Skin epidermis (tissue), 12 donors: ENCODE data around the gene MYL2.
"Not testable (repeated sequence)": the region's sequence is repeated elsewhere in the genome, so short reads cannot be mapped to it uniquely, and the experiment has no call there.

Experiments
- H3K27ac ChIP-seq, 21 experiments: fragments of 200-600 bp; sonication (generic) in 11 of 21; one replicate each; pipeline ENCODE4 v1.5.0; 2020; ENCODE audit warnings: mild to moderate bottlenecking in 3 of 21, inconsistent platforms in 2 of 21, moderate library complexity in 2 of 21
- H3K4me3 ChIP-seq, 7 experiments: fragments of 200-600 bp; sonication (generic) in 2 of 7; one replicate each; pipeline ENCODE4 v1.5.0; 2020; ENCODE audit warnings: inconsistent platforms in 2 of 7, mild to moderate bottlenecking in 2 of 7, moderate library complexity in 1 of 7

Gene MYL2, protein sequence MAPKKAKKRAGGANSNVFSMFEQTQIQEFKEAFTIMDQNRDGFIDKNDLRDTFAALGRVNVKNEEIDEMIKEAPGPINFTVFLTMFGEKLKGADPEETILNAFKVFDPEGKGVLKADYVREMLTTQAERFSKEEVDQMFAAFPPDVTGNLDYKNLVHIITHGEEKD

DNA sequence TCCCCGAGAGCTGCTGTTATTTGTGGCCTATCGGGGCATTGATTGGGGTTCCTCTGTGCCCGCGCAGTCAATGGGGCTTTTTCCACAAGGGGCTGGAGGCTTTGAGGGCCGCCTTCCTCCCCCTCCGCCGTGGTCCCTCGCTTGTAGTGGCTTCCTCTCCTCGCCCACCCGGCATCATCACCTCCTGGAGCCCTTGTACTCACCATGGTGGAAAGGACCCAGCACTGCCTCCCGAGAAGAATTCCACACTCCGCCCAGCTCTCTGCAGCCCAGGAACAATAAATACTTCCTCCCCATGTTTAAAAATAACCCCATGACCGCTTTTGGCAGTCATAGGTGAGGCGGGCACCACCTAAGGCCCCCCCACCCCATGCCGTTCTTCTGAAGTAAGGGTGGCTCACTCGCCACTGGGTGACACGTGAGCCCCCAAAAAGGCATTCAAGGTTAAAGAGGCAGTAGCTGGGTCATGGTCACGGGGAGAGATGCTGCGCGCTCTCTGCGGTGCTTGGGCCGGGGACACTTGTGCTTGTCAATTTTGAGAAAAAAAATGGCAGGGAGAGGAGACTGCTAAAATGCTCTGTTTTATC, at the start of gene MYL2:
Gene MYL2 (minus strand): TSS at position 256 of the 587 bp plus-strand sequence. CDS start 50 bp downstream, at position 206.
- Histone ChIP-seq H3K27ac (no peak within 1 kb of the TSS), H3K4me3 (no peak within 1 kb of the TSS)

DNA sequence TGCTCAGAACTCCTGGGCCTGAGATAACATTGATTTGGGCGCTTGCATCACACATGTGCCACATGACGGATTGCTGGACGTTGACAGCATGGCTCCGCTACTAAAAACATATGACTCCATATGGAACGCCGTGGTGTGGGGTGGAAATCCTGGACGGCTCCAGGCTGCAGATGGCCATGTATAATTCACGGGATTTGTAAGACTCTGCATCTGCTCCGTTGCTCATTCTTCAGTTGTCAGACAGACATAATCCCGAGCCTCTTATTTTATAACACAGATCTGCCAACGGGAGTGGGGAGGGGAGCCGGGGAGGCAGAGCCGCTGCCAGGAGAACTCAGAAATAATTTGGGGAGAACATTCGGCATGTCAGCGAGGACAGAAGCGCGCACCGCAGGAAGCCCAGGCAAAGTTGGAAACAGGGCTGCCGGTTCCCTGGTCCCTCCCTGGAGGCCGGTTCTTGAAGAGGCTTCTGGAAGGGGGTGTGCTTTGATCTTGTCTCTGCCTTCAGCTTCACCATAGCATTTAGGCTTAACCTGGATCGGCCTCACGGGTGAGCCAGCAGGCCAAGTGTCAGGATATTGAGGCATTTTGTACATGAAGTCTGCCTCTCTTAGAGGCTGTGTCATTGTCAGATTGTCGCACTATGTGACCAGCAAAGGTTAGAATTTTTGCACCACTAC, 45.8 kb upstream of the MYL2 start:
- H3K27ac ChIP-seq, result no peak overlapping the region
- no peak overlapping the region for H3K4me3 ChIP-seq

DNA sequence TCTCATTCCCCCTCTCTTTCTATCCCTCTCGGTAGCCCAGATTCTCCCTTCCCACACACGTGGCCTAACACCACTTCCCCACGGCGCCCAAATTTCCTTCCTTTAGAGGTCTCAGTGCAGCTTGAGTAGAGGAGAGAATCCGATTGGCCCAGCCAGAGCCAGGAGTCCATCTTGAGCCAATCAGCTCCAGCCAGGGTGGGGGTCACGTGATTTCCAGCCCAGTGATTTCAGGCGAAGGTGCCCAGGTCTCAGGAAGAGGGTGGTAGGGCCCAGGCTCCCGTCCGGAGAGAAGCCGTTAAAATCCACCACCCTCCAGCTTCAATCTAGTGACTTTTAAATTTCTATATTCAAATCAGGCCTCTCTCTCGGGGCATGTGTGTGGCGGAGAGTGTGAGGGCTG, 45.2 kb upstream of the MYL2 start:
- no peak overlapping the region for H3K4me3 ChIP-seq
- H3K27ac ChIP-seq, result no peak overlapping the region

DNA sequence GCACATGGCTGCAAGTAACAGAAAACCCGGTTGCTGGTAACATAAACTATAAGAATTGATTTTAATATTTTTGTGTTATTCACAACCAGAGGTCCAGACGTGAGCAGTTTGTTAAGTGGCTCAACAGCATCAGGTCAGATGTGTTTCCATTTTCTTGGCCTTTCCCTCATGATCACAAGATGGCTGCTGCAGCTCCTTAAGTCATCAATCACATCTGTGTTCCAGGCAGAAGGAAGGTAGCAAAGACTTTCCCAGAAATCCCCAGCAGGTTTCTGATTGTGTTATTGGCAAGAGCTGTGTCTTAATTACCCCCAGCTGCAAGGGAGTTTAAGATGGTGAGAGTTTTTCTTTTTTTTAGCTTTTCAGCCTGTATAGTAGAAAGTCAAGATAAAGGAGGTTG, 40.4 kb upstream of the MYL2 start:
- Histone ChIP-seq H3K27ac (no peak overlapping the region), H3K4me3 (no peak overlapping the region)

DNA sequence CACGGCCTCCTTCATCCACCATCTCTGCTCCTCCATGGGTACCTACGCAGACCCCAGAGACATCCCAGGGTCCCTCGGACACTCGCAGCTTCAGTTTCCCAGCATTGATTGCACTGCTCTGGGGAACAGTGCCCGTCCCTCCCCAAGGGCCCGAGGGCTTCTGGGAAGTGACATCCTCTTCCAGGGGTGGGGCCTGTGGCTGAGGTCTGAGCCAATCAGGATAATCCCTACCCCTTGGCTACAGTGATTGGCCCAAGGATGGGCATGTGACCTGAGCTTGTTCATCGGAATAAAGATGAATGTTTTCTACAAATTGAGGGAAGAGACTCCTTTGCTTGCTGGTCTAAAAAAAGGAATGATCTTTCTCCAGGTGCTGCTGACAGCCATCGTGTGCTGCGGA, 37.3 kb upstream of the MYL2 start:
- Histone ChIP-seq H3K27ac (no peak overlapping the region), H3K4me3 (no peak overlapping the region)

DNA sequence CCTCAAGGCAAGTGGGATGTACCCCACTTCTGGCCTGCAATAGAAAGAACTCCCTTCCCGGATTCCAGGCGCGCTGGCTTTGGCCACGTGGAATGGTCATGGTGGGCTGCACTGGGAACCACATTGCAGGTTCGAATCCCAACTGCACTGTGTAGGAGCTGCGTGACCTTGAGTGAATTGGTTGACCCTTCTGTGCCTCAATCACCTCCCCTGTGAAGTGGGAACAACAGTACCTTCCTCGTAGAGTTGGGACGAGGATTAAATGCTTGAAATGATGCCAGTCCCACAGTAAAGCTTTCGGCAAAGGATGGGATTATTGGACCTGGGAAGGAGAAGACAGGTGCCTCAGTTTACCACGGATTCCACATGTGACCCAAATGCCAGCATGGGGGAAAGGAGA, 36.8 kb upstream of the MYL2 start:
- Histone ChIP-seq H3K27ac (no peak overlapping the region), H3K4me3 (no peak overlapping the region)

DNA sequence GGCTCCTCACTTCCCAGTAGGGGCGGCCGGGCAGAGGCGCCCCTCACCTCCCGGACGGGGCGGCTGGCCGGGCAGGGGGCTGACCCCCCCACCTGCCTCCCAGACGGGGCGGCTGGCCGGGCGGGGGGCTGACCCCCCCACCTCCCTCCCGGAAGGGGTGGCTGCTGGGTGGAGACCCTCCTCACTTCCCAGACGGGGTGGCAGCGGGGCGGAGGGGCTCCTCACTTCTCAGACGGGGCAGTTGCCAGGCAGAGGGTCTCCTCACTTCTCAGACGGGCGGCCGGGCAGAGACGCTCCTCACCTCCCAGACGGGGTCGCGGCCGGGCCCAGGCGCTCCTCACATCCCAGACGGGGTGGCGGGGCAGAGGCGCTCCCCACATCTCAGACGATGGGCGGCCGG, 30.5 kb upstream of the MYL2 start:
- not testable (repeated sequence) for H3K27ac ChIP-seq, H3K4me3 ChIP-seq

DNA sequence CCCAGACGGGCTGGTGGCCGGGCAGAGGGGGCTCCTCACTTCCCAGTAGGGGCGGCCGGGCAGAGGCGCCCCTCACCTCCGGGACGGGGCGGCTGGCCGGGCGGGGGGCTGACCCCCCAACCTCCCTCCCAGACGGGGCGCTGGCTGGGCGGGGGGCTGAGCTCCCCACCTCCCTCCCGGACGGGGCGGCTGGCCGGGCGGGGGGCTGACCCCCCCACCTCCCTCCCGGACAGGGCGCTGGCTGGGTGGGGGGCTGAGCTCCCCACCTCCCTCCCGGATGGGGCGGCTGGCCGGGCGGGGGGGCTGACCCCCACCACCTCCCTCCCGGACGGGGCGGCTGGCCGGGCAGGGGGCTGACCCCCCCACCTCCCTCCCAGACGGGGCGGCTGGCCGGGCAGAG, 30.1 kb upstream of the MYL2 start:
- H3K27ac ChIP-seq, H3K4me3 ChIP-seq: not testable (repeated sequence)

DNA sequence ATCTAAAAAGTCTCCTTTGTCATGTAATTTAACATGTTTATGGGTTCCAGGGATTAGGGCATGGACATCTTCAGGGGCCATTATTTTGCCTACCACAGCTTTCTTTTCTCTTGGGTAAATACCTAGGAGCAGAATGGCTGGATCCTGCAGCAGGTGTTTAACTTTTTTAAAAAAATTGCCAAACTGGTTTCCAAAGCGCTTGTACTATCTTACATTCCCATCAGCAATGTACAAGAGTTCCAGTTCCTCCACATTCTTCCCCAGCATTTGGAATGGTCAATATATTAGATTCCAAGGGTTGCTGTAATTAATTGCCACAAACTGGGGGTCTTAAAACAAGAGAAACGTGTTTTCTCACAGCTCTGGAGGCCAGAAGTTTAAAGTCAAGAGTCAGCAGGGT, 27.7 kb upstream of the MYL2 start:
- Histone ChIP-seq H3K4me3 (no peak overlapping the region), H3K27ac (no peak overlapping the region)

DNA sequence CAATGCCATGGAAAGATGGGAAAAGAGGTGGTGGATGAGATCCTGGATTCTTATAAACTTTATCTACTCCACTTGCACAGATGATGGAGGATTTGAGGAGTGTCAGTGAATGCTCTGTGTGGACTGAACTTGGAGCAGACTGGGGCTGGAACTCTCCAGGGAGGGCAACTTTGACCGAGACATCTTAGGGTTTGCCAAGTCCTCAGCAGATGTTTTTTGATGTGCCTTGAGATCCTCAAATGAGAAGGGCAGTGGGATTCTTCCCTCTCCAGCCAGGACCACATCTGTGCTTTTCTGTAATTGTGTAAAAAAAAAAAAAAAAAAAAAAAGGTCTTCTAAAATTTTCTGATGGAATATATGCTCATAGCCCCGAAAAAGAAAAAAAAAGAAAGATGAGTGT, 23.0 kb upstream of the MYL2 start:
- Histone ChIP-seq H3K4me3 (no peak overlapping the region), H3K27ac (no peak overlapping the region)

DNA sequence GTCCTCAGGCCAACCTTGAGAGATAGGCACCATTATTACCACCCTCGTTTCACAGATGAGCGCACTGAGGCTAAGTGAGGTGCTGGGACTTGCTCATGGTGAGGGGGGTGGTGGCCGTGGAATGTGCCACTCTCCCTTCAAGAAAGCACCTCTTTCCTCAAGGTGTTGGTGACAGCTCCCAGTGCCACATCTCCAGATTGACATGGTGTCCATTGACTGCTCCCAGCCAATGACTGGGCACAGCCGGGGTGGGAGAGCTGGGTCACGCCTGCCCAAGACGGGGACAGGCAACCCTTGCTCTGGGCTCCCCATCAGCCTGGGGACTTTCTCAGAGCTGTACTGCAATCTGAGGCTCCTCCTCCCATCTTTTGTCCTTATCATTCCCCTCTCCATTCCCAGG, 21.0 kb upstream of the MYL2 start:
- H3K27ac ChIP-seq, result no peak overlapping the region

DNA sequence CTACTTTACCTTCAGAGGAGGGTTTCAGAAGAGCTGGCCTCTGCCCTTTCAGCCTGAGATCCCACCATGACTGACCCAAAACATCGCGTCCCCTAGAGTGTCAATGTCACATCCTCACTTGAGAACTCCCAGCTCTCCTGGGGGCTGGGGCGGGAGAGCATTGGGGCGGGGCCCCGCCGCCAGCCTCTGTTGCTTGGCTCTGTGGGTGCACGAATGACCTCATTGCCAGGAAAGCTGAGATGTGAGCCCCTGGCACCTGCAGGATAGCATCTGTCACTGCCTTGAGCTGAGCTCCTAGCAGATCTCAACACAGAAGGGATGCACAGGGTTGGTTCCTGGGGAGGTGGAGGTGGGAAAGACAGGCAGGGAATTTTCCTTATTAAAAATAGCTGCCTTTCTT, 20.6 kb upstream of the MYL2 start:
- no peak overlapping the region for H3K4me3 ChIP-seq
- no peak overlapping the region for H3K27ac ChIP-seq

More for the DNA sequence above, 21.0 kb upstream of the MYL2 start:
- no peak overlapping the region for H3K4me3 ChIP-seq

DNA sequence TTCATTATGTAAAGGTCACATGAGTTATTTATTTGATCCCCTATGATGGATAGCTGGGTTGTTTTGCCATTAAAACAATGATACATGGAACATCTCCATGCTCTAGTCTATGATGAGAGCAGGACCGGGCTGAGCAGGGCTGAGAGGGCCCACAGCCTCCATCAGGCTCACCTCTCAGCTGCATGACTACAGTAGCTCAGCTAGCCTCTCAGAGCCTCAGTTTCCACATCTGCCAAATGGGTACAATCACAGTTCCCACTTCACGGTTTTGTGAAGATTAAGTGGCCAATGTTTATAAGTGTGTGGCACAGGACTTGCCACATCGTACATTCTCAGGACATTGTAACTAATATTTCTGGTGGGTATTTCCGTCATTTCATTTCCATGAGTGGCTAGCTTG, 19.9 kb upstream of the MYL2 start:
- Histone ChIP-seq H3K27ac (no peak overlapping the region), H3K4me3 (no peak overlapping the region)

DNA sequence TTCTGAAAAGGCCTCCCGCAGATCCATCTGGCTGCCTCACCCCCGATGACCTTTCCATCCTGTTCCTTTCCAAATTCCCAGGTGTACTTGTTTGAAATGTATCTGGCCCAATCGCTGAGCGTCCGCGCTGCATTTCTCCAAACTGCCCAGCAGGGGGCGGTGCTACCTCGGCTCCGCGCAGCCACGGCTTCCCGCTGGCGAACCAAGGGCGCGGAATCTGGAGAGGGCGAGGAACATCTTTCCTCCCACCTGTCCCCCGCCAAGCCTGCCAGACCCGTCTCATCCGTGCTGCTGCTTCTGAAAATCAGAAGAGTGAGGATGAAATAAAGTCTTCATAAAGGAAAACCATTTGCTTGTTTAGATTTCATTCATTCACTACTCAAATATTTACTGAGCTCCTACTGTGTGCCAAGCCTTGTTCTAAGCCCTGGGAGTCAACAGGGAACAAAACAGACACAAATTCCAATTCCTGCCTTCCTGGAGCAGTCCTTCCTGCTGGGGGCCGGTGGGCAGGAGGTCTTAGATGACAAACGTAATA, 16.8 kb upstream of the MYL2 start:
- Histone ChIP-seq H3K27ac (no peak overlapping the region), H3K4me3 (no peak overlapping the region)

DNA sequence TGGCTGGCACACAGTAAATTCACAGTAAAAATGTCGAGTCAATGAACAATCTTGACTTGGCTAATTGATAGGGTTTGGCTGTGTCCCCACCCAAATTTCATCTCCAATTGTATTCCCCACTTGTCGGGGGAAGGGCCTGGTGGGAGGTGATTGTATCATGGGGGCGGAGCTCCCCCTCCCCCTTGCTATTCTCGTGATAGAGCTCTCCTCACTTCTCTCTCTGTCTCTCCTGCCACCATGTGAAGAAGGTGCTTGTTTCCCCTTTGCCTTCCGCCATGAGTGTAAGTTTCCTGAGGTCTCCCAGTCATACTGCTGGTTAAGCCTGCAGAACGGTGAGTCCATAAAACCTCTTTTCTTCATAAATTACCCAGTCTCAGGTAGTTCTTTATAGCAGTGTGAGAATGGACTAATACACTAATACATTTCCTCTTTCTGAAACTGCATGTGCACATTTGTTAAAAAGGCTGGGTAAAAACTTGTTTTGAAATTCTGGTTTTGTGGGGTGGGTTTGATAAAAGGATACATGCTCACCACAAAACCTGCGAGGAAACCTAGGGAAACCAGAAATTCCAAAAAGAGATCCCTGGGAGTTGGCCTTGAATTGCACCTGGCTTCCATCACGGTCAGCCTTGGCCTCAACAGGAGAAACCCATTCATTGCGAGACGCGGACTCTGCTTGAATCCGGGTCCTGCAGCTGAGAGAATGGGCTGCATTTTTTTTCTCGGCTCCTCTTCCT, 16.2 kb upstream of the MYL2 start:
- Histone ChIP-seq H3K4me3 (no peak overlapping the region), H3K27ac (no peak overlapping the region)

DNA sequence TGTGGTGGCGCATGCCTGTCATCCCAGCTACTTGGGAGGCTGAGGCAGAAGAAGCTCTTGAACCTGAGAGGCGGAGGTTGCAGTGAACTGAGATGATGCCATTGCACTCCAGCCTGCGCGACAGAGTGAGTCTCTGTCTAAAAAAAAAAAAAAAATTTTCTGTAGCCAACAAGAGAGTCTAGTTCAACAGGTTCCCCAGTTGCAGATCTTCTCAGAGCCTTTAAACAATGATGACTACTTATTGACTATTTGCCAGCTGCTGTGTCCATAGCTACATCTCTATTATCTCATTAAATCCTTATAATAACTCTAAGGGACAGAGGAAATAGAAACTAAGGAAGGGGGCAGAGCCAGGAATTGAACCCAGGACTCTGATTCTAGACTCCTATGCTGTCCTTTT, 15.2 kb upstream of the MYL2 start:
- no peak overlapping the region for H3K4me3 ChIP-seq
- H3K27ac ChIP-seq, result no peak overlapping the region

DNA sequence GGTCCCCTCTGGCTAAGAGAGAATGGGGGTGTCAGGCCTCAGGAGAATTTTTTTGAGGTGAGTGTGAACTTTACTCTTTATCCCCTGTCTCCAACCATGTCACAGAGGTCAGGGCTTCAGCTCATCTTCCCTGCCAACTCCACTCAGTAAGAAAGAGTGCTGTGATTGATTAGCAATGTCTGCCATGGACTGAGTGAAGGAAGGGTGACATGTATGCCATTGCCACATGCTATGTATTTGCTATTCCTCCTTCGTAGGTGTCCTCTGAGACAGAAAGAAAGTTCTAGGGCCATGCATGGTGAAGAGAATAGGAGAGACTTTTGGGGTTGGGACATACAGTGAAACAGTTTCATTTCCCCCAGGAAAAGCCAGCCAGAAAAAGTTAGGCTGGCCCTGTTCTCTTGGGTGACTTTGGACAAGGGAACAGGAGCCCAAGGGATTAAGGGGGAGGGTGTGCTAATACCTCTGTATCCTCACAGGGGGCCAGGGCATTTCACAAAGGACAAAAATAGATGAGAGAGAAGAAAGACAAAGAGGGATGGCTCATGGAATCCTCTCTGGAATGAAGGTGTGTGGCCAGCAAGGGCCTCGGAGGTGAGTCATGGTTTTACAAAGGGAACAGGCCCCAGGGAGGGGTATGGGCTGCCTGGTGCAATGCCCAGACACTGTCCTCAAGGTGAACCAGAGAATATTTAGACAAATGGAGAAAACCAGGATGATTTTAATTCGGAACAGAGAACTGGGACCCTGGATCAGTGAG, 13.9 kb upstream of the MYL2 start:
- no peak overlapping the region for H3K27ac ChIP-seq

DNA sequence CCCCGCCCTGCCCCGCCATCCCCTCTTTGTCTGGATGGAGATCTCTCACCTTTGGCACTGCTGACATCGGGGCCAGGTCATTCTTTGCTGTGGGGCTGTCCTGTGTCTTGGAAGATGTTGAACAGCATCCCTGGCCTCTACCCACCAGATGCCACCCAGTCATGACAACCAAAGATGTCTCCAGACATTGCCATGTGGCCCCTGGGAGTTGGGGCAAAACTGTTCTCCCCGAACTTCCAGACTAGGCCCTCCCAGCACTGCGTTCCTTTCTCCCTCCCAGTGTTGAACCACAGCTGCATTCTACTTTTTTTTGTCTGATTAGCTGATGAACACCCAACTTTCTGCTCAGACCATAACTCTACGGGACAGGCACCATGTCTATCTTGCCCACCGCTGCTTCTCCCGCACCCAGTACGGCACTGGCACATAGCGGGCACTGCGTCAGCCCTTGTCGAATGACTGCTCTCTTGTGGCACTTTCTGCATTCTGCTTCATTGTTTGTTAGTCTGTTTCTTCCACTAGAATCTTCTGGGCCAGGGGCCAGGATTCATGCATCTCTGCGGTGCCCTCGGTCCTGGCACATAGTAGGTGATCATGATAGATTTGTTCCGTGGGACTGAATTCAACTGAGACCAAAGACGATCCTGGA, 13.1 kb upstream of the MYL2 start:
- H3K4me3 ChIP-seq, result no peak overlapping the region
- no peak overlapping the region for H3K27ac ChIP-seq

More for the DNA sequence above, 13.9 kb upstream of the MYL2 start:
- no peak overlapping the region for H3K4me3 ChIP-seq

DNA sequence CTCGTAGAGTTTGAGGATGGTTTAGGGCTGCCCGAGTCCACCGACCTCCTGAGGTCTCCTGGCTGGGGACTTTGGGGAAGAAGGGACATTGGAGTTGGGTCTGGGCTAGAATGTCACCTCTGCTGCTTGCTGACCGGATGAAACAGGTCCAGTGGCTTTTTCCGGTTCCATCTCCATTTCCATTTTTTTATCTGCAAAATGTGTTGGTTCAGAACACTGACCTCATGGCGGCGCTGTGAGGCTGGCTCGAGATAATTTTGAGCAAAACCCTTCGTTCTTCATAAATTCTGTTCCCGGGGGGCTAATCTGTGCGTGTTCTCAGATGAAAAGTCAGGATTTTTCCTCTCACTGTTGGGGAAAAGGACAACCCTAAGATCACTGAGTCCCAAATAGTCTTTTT, 11.7 kb upstream of the MYL2 start:
- Histone ChIP-seq H3K4me3 (no peak overlapping the region), H3K27ac (no peak overlapping the region)
